NB4 (cell line): ENCODE measurements around the gene PGAM5.

Source experiments
- CTCF ChIP-seq: IDR thresholded peaks from one replicate; pipeline ENCODE4 v1.5.1; 2012; ENCODE audit warnings: low read depth, low read length
- MAX ChIP-seq: IDR thresholded peaks from 2 replicates; pipeline ENCODE4 v1.6.1; 2011; ENCODE audit warnings: low read depth, low read length
- POLR2A ChIP-seq: IDR thresholded peaks from 2 replicates; pipeline ENCODE4 v1.6.1; 2011; ENCODE audit warnings: mild to moderate bottlenecking; ENCODE audit not compliant: insufficient read length; ENCODE audit errors: extremely low read depth

GRCh38 chr12:132713123-132713522 is 2.5 kb downstream of the PGAM5 start:
- TF ChIP-seq CTCF (no peak), POLR2A (no peak), MAX (no peak)
